HG02970 (cell line): Measurements from ENCODE around the gene SLIT3.

Source experiments
- ATAC-seq: cut with Tn5 transposase; IDR thresholded peaks from one replicate; pipeline ENCODE4 v1.9.1; 2021; ENCODE audit warnings: mild to moderate bottlenecking, moderate library complexity, moderate number of reproducible peaks; ENCODE audit not compliant: unreplicated experiment, low FRiP score

SLIT3 gene

GRCh38 chr5:168796593-168797580 lies 504.1 kb downstream of the SLIT3 start:
- no peak for ATAC-seq

- ATAC-seq, result no peak
Measured at GRCh38 chr5:168796000-168796399, 504.9 kb downstream of the SLIT3 start.

- no peak for ATAC-seq
Measured at GRCh38 chr5:168793841-168794837, 506.8 kb downstream of the SLIT3 start.

GRCh38 chr5:168792678-168793077 lies 508.3 kb downstream of the SLIT3 start:
- ATAC-seq, result no peak

GRCh38 chr5:168790671-168791250 lies 510.2 kb downstream of the SLIT3 start:
- no peak for ATAC-seq

- no peak for ATAC-seq
Measured at GRCh38 chr5:168790002-168790635, 510.8 kb downstream of the SLIT3 start.

- no peak for ATAC-seq
Measured at GRCh38 chr5:168788786-168789185, 512.2 kb downstream of the SLIT3 start.

GRCh38 chr5:168788107-168788506 lies 512.8 kb downstream of the SLIT3 start:
- ATAC-seq, result no peak

- ATAC-seq, result no peak
Measured at GRCh38 chr5:168786147-168786546, 514.8 kb downstream of the SLIT3 start.

GRCh38 chr5:168784454-168784853 lies 516.5 kb downstream of the SLIT3 start:
- ATAC-seq, result no peak

GRCh38 chr5:168781941-168782571 lies 518.9 kb downstream of the SLIT3 start:
- ATAC-seq, result no peak

GRCh38 chr5:168780888-168781287 lies 520.1 kb downstream of the SLIT3 start:
- ATAC-seq, result no peak

- no peak for ATAC-seq
Measured at GRCh38 chr5:168779333-168779732, 521.6 kb downstream of the SLIT3 start.

GRCh38 chr5:168778536-168778935 lies 522.4 kb downstream of the SLIT3 start:
- ATAC-seq, result no peak

- ATAC-seq, result no peak
Measured at GRCh38 chr5:168777651-168778050, 523.3 kb downstream of the SLIT3 start.

- ATAC-seq, result no peak
Measured at GRCh38 chr5:168776070-168776469, 524.9 kb downstream of the SLIT3 start.

- ATAC-seq, result no peak
Measured at GRCh38 chr5:168773226-168773625, 527.7 kb downstream of the SLIT3 start.

GRCh38 chr5:168772316-168772961 lies 528.5 kb downstream of the SLIT3 start:
- ATAC-seq, result no peak

GRCh38 chr5:168771678-168772077 lies 529.3 kb downstream of the SLIT3 start:
- no peak for ATAC-seq
